Fibroblast of villous mesenchyme (primary cell): ENCODE results near the gene AIG1. TPM values are rescaled to one million over a fixed set of nuclear protein-coding genes. Genes with fewer than 3 reads are reported as not detected.
A peak's percentile ranks its signal among the peaks of the same experiment; 100 is the strongest.

Experiments
- DNase-seq: peaks from one replicate; pipeline ENCODE4 v3.0.0-alpha.2; 2010; ENCODE audit warnings: low read depth
- H3K4me3 ChIP-seq: 2 replicates; pipeline ENCODE4 v1.5.1; 2011; ENCODE audit warnings: low read depth, mild to moderate bottlenecking, low read length
- total RNA-seq: library from RNA; depleted of rRNA; stranded (reverse); fragments of >200 nt; gene quantifications from 2 replicates; pipeline ENCODE4 v1.2.3, GENCODE V29; 2012
- TF ChIP-seq, protein P1 (sequence below): IDR thresholded peaks from 2 replicates; pipeline ENCODE4 v1.5.1; 2012; ENCODE audit warnings: low read depth, mild to moderate bottlenecking, low read length; ENCODE audit not compliant: insufficient read depth

The AIG1 gene
- total RNA-seq, 1 donor, result 44.9 TPM

DNA sequence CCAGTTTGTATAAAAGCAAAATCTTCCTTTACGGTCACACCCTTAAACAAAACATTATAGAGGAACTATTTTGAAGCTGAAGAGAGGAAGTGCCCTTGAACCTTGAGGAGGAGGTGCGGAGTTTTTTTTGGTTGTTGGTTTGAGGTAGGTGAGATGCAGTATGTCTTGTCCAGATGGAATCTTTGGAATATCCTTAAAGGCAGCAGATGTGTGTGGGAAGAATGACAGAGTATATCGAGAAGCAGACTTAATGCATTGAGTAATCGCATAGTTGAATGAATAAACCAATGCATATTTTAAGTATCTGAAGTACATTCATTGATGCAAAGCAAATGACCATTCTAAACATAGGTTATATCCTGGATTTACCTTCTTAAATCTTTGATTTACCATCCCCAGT, 49.9 kb downstream of the AIG1 start:
- H3K4me3 ChIP-seq, result no peak overlapping the region
- TF ChIP-seq, protein P1, sequence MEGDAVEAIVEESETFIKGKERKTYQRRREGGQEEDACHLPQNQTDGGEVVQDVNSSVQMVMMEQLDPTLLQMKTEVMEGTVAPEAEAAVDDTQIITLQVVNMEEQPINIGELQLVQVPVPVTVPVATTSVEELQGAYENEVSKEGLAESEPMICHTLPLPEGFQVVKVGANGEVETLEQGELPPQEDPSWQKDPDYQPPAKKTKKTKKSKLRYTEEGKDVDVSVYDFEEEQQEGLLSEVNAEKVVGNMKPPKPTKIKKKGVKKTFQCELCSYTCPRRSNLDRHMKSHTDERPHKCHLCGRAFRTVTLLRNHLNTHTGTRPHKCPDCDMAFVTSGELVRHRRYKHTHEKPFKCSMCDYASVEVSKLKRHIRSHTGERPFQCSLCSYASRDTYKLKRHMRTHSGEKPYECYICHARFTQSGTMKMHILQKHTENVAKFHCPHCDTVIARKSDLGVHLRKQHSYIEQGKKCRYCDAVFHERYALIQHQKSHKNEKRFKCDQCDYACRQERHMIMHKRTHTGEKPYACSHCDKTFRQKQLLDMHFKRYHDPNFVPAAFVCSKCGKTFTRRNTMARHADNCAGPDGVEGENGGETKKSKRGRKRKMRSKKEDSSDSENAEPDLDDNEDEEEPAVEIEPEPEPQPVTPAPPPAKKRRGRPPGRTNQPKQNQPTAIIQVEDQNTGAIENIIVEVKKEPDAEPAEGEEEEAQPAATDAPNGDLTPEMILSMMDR, result no peak
- DNase-seq, result peak; percentile 20

DNA sequence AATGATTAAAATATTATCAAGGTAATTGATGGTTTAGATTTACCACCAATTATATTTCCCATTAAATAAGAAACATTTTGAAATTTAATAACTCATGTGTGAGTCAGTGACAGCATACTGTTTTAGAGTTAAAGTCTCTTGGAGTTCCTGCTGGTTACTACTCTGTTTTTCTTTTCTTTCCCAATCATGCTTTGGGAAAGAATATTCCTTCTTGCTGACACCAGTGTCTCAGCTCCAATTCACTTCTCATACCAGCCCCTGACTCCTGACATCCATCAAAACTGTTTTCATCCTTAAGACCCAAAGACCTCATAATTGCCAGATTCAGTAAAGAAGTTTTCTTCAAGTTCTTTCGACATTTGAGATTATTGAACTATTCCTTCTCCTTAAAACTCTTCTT, 50.3 kb downstream of the AIG1 start:
- no peak for DNase-seq
- H3K4me3 ChIP-seq, result no peak overlapping the region

DNA sequence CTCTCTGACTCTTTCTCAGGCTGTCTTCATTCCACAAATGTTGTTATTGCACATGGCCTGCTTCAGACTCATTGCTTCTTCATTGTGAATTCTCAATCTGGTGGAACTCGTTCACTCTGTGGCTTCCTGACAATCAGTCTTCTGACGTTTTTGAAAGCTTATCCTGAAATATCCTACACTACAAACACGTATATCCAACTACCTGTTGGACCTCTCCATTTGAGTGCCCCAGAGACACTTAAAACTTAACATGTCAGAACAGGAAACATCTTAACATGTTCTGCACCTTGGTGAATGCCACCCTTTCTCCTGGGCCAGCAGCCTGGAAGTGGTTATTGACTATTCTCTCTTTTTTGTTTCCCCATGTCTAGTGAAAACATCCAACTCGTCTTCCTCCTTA, 50.8 kb downstream of the AIG1 start:
- DNase-seq, result no peak
- TF ChIP-seq, protein P1, result no peak
- H3K4me3 ChIP-seq, result no peak overlapping the region

More for the DNA sequence above, 50.3 kb downstream of the AIG1 start:
- TF ChIP-seq, protein P1, result no peak

DNA sequence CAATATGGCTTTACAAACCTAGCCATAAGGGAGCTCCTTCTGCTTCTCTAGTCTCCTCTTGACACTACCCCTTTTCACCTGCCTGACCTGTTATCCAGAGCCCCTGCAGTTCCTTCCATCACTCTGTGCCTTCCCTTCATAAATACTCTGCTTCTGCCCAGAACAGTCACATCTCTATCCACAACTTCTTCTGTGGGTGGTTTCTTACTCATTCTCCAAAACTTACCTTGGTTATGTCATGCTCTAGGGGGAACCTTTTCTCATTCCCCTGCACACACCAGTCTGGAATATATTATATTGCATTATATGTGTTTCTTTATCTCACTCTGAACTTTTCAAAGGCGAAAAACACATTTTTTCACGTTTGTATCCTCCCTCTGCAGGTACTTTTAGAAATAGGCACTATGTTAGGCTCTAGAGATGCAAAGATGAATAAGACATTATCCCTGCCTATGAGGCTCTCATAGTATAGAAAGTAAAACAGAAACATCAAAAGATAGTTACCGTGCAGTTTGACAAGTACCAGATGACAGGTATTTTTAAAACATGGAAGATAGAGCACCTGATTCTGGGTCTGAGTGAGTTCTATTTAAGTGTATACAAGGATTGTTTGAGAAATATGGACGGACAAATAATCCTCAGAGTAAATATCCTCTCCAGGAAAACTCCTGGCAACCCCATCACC, 51.5 kb downstream of the AIG1 start:
- DNase-seq, result no peak
- TF ChIP-seq, protein P1, result no peak
- no peak overlapping the region for H3K4me3 ChIP-seq

DNA sequence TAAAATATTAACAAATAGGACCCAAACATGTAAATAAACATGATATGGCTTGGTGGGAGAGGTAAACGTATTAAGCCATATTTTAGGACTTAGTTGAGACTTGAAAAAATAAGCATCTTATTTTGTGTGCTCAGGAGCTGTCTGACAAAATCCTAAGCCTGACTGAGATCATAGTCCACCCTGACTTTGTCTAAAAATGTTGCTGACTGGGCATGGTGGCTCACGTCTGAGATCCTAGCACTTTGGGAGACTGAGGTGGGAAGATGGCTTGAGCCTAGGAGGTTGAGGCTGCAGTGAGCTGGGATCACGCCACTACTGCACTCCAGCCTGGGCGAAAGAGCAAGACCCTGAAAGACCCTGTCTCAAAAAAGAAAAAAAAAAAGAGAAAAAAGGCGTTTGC, 52.1 kb downstream of the AIG1 start:
- no peak overlapping the region for H3K4me3 ChIP-seq
- TF ChIP-seq, protein P1, result no peak
- DNase-seq, result no peak

DNA sequence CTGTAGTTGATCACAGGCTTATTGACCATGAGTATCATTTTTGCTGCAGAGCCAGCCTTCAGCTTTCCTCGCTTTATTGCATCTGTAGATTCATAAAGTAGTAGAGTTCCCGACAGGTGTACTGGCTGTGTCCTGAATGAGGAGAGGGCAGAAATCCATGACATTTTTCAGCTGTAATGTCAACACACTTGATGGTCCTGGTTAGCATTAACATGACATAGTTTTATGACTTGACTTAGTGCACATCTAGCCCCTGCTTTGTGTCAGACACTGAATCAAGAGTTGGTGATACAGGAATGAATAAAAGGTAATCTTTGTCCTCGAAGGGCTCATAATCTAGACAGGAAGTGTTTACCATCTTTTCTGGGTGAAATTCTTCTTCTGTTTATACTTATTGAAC, 55.0 kb downstream of the AIG1 start:
- no peak for DNase-seq
- TF ChIP-seq, protein P1, result no peak
- no peak overlapping the region for H3K4me3 ChIP-seq

DNA sequence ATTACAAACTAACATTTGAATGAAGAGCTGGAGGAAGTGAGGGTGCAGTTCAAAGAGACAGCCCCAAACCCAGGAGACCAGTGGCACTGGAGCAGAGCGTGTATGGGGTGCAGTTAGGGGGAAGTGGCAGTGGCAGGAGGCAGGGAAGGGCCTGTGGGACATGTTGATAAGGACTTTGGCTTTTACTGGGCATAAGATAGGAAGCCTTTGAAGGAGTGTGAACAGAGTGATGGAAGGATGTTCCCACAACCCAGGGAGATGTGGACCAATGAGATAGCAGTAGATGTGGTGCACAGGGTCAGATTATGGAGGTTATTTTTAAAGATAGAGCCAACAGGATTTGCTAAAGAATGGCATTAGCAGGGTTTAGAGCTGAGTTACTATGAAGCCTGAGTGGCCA, 56.4 kb downstream of the AIG1 start:
- H3K4me3 ChIP-seq, result no peak overlapping the region
- no peak for DNase-seq
- TF ChIP-seq, protein P1, result no peak
